ENCODE results near the gene DAPK3. TPM values are rescaled to one million over a fixed set of nuclear protein-coding genes. Genes with fewer than 3 reads are reported as not detected.

The DAPK3 gene
- total RNA-seq, 2 donors from 2014 or later, result 167 to 241 TPM

GRCh38 chr19:3914199-3914598 is 56.7 kb downstream of the DAPK3 start:
- H3K27ac ChIP-seq, result no peak overlapping the region
- H3K4me3 ChIP-seq, result no peak overlapping the region
- DNase-seq (ENCODE audit: low spot score) (no peak), ATAC-seq (ENCODE audit: insufficient number of reproducible peaks, low FRiP score, low read depth) (no peak)
- no peaks in the 10 kb centered on the region for H3K27me3 ChIP-seq (replicated peaks; ENCODE audit: insufficient read depth)
- H3K36me3 ChIP-seq, result no peaks in the 10 kb centered on the region
- TF ChIP-seq CTCF (IDR thresholded peaks at IDR 0.05), result no peak
- no peaks in the 10 kb centered on the region for H3K4me1 ChIP-seq (ENCODE audit: control insufficient read depth in 1 of 2, low read depth in 2 of 2)
- peaks cover 5% of the 10 kb centered on the region for H3K9me3 ChIP-seq

- H3K4me1 ChIP-seq (ENCODE audit: control insufficient read depth in 1 of 2, low read depth in 2 of 2), result no peaks in the 10 kb centered on the region
- H3K9me3 ChIP-seq, result peaks cover 5% of the 10 kb centered on the region
- no peaks in the 10 kb centered on the region for H3K36me3 ChIP-seq
- no peak for ATAC-seq (ENCODE audit: insufficient number of reproducible peaks, low FRiP score, low read depth)
- no peaks in the 10 kb centered on the region for H3K27me3 ChIP-seq (replicated peaks; ENCODE audit: insufficient read depth)
- H3K4me3 ChIP-seq, result no peak overlapping the region
- no peak for TF ChIP-seq CTCF (IDR thresholded peaks at IDR 0.05)
- DNase-seq (ENCODE audit: low spot score), result no peak
- H3K27ac ChIP-seq, result no peak overlapping the region
These were observed 60.8 kb downstream of the DAPK3 start for GRCh38 chr19:3910105-3910504.

Other genes with a start within 250 kb of the DAPK3 start
- 10 to 100 TPM; 17.4 to 26.8 TPM for gene APBA3, start 209.4 kb downstream of the DAPK3 start, total RNA-seq
- gene MRPL54, start 208.4 kb downstream of the DAPK3 start, total RNA-seq, result 10 to 100 TPM; 32.4 to 56.9 TPM
- not detected for gene RAX2, start 198.9 kb downstream of the DAPK3 start, total RNA-seq
- gene MATK, start 184.7 kb downstream of the DAPK3 start, total RNA-seq, result 1 to 10 TPM; 5.4 to 6.4 TPM
- gene ZFR2, start 102.1 kb downstream of the DAPK3 start, total RNA-seq, result not detected
- not detected for gene ATCAY, start 90.4 kb downstream of the DAPK3 start, total RNA-seq
- gene NMRK2, start 38.0 kb downstream of the DAPK3 start, total RNA-seq, result 1 to 10 TPM in 1 of 2 donors, not detected in 1; 1.8 TPM
- gene EEF2, start 14.4 kb upstream of the DAPK3 start, total RNA-seq, result 1,000 to 10,000 TPM; 1,268 to 1,436 TPM
- 10 to 100 TPM; 10.2 to 32.2 TPM for gene PIAS4, start 36.6 kb upstream of the DAPK3 start, total RNA-seq
- 10 to 100 TPM; 85.1 to 91.9 TPM for gene ZBTB7A, start 95.8 kb upstream of the DAPK3 start, total RNA-seq
- gene MAP2K2, start 153.0 kb upstream of the DAPK3 start, total RNA-seq, result 10 to 100 TPM; 51.2 to 71.8 TPM
- gene CREB3L3, start 182.5 kb upstream of the DAPK3 start, total RNA-seq, result not detected
- gene SIRT6, start 211.5 kb upstream of the DAPK3 start, total RNA-seq, result 10 to 100 TPM; 21.7 to 30.9 TPM
- gene ANKRD24, start 211.6 kb upstream of the DAPK3 start, total RNA-seq, result 1 to 10 TPM in 1 of 2 donors, under 1 TPM in 1; 0.28 to 1.1 TPM

Measured in thoracic aorta (tissue), 2 donors.